Erythroblast (primary cell): ENCODE measurements around the gene GTPBP4.

Source experiments
- GATA1 ChIP-seq: IDR thresholded peaks from 2 replicates; pipeline ENCODE4 v1.6.1; 2011; ENCODE audit warnings: low read depth, mild to moderate bottlenecking, control low read depth, low read length, moderate library complexity
- POLR2A ChIP-seq: IDR thresholded peaks from 2 replicates; pipeline ENCODE4 v1.6.1; 2011; ENCODE audit warnings: mild to moderate bottlenecking, low read length

GRCh38 chr10:1041514-1041913, 53.3 kb downstream of the GTPBP4 start:
- TF ChIP-seq POLR2A (no peak), GATA1 (no peak)
